Kidney capillary endothelial cell (primary cell): ENCODE results near the gene ZFYVE28.
A peak's percentile ranks its signal among the peaks of the same experiment; 100 is the strongest.

Experiments
- DNase-seq: peaks from one replicate; pipeline ENCODE4 v3.0.0-alpha.2; 2018; ENCODE audit warnings: low spot score

The ZFYVE28 gene

DNA sequence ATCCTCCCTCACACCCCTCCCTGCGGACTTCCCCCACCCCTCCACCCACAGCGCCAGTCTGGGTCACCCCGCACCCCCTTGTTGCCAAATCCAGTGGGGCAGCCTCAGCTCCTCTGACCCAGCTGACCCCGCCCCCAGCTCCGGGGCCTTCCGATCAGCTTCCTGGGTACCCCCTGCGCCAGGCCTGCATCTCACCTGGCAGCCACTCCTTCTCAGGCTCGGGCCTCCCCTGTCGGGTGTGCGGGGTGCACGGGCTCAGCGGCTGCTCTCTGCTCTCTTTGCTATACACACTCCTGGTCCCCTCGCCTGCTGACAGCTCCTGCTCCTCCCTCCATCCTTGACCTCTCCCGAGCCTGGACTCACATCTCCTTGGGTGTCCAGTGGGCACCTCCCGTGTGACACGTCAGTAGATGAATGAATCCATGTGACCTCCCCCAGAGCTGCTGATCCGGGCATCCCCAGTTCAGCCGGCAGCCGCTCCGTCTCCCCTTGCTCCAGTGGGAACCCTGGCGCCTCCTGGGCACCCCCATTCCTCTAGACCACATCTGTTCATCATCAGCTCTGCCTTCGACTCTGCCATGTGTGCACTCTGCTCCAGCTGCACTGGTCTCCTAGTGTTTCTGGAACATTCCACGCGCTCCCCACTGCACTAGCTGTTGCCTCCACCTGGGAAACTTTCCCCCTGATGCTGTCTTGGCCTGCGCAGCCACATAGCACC is 10.2 kb upstream of the ZFYVE28 start:
- DNase-seq = no peak

- DNase-seq = no peak
Measured at GRCh38 chr4:2427383-2428334, 9.2 kb upstream of the ZFYVE28 start.

DNA sequence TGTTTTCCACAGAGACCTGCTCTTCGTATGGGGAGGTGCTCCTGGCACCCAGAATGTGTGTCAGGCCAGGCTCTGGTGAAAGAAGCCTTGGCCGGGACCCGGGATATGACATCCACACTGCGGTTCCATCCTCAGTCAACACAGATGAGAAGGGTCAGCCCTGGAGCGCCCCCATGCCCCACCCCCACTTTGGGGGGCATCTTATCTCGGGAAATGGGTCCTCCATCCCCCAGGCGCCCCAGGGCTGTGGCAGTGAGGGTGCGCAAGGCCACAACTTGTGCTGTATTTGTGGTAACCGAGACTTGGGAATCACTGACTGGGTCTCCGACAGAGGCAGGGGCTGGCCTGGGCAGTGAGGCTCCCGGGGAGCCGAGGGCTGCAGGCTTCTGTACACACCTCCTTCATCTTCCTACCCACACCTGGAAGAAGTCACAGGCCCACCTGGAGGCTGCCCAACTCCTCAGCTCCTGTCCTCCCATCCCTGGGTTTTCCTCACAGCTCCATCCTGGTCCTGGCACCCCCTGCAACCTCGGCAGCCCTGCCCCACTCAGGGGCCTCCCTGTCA is 8.3 kb upstream of the ZFYVE28 start:
- DNase-seq = no peak

- DNase-seq = no peak
Measured at GRCh38 chr4:2426069-2426397, 7.6 kb upstream of the ZFYVE28 start.

DNA sequence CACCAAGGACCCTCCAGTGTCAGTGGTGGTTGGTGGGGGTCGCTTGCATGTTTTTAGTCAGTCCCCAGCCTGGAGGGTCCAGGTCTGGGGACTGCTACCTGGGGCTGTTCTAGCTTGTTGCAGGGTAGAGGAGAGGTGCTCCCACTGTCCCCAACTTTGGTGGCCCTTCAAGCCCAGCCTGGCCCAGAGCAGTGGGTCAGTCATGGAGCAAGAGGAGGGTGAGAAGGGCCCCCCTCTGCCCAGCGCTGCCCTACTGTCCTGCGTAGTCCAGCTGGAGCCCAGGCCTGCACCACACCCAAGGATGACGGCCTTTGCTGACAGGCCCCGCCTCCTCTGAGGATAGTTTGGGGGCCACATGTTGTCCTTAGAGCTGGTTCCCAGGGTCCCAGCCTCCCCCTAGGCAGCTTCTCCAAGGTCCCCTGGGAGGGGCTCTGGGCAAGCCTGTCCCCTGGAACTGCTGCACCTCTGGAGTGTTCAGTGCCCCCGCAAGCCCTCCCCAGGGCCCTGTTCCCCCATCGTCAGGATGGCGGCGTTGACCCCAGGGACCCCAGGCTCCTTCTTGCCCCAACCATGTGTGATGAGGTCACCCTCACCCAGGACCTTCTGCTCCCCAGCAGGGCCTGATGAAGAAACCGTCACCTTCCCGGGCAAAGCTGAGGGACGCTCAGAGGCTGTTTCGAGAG is 7.1 kb upstream of the ZFYVE28 start:
- no peak for DNase-seq

- DNase-seq = no peak
Measured at GRCh38 chr4:2424581-2424980, 6.1 kb upstream of the ZFYVE28 start.

DNA sequence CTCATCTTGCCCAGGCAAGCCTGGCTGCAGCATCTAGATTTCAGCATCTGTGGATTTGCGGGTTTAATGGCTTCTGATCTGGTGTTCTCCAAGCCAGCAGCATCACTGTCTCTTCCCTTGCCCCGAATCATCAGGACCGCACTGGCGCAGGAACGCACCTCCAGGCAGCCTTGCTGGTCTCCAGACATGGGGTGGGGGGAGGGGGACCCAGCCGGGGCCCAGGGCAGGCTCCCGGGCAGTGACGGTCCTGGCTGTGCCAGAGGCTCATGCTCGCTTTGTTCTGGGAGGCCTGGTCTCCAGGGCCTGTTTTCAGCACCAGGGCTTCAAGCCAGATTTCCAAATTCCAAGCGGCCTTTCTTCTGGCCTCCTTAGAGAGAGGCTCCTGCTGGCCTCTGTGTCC is 5.2 kb upstream of the ZFYVE28 start:
- DNase-seq = no peak

DNA sequence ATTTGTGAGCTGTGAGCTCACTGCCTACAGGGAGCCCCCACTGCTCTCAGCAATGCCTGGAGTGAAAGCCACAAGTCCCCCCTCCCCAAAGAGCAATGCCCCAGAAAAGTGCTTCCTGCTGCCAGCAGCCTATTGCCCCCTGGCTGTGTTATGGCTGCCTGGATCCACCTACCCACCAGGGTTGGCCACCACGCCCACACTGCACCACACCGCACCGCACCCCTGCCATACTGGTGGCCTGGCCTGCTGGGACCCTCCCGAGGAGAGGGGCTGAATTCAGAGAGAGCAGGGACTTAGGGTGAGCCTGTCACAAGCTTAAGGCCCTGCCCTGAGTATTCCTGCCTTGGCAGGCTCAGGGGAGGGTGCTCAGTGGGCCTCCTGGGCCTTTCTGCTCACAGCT is 4.6 kb upstream of the ZFYVE28 start:
- DNase-seq = no peak

- DNase-seq = no peak
Measured at GRCh38 chr4:2421928-2422327, 3.5 kb upstream of the ZFYVE28 start.

- DNase-seq = no peak
Measured at GRCh38 chr4:2419814-2420213, 1.4 kb upstream of the ZFYVE28 start.

DNA sequence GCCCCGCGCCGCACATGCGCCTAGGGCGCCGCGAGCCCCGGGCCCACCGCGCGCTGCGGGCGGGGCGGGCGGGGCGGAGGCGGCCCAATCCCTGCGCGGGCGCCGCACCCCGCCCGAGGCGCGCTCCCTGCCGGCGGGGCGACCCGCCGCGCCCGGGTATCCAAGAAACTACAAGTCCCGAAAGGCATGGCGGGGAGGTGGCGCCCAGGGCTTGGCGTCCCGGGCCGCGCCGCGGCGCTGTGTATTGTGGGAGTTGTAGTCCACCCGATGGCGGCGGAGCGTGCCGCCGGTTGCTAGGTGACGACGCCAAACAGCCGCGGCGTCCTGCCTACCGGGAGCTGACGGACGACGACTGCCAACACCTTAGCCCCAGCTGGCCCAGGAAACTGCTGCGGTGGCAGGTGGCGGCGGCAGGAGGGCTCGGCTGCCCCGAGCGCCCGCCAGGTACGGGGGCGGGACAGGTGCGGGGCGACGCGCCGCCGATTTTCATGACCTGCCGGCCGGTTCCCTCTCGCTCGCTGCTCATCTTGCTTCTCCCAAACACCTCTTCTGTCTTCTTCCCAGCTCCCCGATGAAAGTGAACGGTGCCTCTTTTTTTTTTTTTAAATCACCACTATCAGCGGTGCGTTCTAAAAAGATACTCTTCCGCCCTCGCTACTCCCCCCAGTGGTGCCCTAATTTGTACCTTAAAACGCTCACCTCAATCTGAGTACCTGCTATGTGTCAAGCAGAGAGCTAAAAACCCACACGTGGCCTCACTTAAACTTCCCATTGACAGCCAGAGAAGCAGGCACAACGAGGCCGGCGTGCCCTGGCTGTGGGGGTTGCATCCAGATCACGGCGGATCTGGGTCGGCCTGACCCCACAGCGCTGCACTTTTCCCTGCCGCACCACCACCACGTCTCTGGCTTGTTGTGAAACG is 466 bp upstream of the ZFYVE28 start, which contains the start of gene CFAP99:
Gene CFAP99 (plus strand): TSS at position 306 of the 922 bp plus-strand sequence.
- peak; percentile 91 for DNase-seq

DNA sequence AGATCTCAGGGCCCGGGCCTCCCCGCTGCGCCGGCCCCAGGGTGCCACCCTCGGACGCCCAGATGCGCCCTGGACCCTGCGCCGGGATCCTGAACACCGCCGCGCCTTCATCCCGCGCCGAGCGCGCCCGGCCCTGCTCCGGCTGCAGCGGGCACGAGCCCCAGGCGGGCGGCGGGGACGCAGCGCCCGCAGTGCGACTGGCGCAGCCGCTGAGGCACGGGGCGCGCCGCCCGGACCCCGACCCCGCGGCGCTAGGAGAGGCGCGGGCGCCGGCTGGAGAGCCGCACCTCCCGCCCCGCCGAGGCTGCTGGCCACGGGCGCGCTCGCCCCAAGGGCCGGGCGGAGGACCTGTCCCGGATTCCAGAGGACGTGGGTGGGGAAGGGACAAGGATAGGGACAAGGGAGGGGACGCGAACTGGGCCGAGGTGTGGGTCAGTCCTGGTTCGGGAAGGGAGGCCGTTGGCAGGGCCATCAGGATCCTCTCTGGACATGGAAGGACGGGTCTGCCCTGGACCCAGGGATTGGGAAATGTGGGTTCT is 1.1 kb downstream of the ZFYVE28 start:
- DNase-seq = no peak

GRCh38 chr4:2416564-2417225 is 1.8 kb downstream of the ZFYVE28 start:
- no peak for DNase-seq

- DNase-seq = no peak
Measured at GRCh38 chr4:2415881-2416563, 2.4 kb downstream of the ZFYVE28 start.

DNA sequence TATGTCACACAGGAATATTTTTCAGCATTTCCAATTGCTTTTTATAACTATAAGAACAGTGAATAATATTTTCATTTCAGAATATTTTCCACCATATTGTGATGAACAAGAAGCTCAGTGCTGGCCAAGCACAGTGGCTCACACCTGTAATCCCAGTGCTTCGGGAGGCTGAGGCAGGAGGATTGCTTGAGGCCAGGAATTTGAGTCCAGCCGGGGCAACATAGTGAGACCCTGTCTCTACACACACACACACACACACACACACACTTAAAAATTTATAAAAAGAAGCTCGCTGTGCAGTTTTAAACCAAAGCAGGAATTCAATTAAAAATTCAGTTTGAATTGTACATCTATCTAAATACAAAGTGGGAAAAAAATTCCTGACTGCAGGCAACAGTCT is 3.2 kb downstream of the ZFYVE28 start:
- no peak for DNase-seq

DNA sequence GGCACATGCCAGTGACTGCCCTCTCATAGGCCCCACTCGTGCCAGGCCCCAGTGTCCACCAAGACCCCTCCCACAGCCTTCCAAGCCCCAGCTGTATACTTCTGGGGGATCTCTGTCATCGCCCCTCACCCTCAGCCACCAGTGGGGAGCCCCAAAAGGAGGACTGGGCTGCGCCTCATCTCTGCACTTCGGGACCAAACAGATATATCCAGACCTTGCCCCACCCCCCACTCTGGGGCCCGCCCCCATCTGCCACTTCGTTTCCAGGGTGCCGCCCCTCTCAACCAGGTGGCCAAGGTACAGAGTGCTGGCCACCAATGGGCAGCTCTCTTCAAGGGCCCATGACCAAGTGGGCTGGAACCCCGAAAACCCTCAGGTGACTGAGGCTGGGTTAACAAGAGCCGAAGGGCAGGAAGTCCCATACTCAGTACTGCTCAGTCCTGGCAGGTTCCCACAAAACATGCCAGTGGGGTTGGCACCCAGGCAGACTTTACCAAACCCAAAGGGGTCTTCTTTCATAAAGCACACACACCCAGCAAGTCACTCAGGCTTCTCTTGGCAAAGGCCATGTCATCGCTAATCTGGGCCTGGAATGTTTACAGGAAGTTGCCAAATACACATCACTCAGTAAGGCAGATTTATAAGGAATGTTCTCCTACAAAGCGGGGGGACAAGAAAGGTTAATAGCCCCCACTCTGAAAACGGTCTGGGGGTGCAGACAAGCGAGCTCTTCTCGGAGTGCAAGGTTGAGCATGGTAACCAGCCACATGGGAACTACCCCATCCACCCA is 4.4 kb downstream of the ZFYVE28 start:
- DNase-seq = no peak

DNA sequence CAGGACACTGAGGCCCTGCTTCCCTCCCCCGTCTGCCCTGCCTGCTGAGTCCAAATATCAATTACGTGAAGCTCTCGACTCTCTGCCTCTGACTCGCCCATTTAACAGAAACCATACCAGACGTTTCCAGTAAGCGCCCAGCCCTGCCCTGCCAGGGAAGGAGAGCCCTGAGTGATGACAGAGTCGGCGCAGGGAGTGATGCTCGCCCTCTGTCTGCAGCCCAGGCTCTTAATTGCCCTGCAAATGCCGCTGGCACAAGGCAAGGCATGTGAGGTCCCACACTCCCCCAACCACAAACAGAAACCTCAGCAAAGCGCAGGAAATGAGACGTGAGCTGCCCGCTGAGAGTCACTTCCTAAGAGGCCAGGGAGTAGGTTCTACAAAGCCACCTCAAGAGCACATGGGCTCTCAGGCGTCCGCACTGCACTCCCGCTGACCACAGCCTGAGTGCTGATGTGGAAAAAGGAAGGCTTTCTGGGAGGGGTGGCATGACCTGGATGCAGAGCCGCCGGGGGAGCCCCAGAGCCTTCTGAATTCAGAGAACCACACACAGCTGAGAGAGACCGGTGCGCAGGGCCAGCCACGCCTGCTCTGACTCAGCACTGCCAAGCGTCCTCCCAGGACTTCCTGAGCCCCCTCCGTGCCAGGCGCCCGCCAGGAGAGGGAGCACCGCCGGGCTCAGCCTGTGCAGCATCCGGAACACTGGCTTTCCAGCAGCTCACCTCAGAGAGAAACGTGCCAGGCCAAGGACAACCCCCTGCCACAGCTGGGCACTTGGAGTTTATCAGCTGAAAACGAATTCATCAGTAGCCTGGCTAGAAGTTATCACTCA is 5.3 kb downstream of the ZFYVE28 start:
- peak; percentile 98 for DNase-seq

- no peak for DNase-seq
Measured at GRCh38 chr4:2412534-2412884, 5.9 kb downstream of the ZFYVE28 start.
